HCT116 (cell line): ENCODE results near the gene SMIM28.

Experiments used
- CTCF ChIP-seq, 3 experiments: fragments of 200-600 bp in 1 of 3; sonication (generic) in 1 of 3; IDR thresholded peaks in 2 of 3; conservative IDR thresholded peaks in 1 of 3; 2 replicates each; pipeline ENCODE4 v1.5.1; 2012 to 2017; ENCODE audit warnings: low read depth in 2 of 3, low read length in 2 of 3, antibody characterized with exemption in 1 of 3, borderline replicate concordance in 1 of 3, control low read depth in 1 of 3, mild to moderate bottlenecking in 1 of 3, mixed read lengths in 1 of 3, mixed run types in 1 of 3, moderate library complexity in 1 of 3; ENCODE audit not compliant: insufficient read depth in 1 of 3
- EZH2 ChIP-seq: fragments of 200-600 bp; sonication (generic); IDR thresholded peaks from 2 replicates; pipeline ENCODE4 v1.6.1; 2017; ENCODE audit warnings: antibody characterized with exemption, mixed run types
- EZH2phosphoT487 ChIP-seq: fragments of 200-600 bp; IDR thresholded peaks from 2 replicates; pipeline ENCODE4 v1.6.1; 2018; ENCODE audit warnings: antibody characterized with exemption, borderline replicate concordance
- ZNF274 ChIP-seq: fragments of 200-500 bp; sonication (Bioruptor generic); IDR thresholded peaks from 2 replicates; pipeline ENCODE4 v1.6.1; 2014; ENCODE audit warnings: mild to moderate bottlenecking, low read depth, low read length, inconsistent platforms

- TF ChIP-seq CTCF (IDR thresholded peaks at IDR 0.05 in 2 of 3, conservative IDR thresholded peaks at IDR 0.05 in 1 of 3; ENCODE audit: borderline replicate concordance in 1 of 3, insufficient read depth in 1 of 3, low read depth in 2 of 3, low read length in 2 of 3) (no peak), EZH2 (no peak), EZH2phosphoT487 (no peak), ZNF274 (no peak)
These were observed 50.0 kb downstream of the SMIM28 start for GRCh38 chr6:138427701-138428100.
